CD14-positive monocyte (primary cell): ENCODE data around the gene NEU1. TPM values are rescaled to one million over a fixed set of nuclear protein-coding genes. Genes with fewer than 3 reads are reported as not detected.
"Not testable (repeated sequence)": the region's sequence is repeated elsewhere in the genome, so short reads cannot be mapped to it uniquely, and the experiment has no call there.

Experiments
- DNase-seq, 3 donors: peaks; one replicate each; pipeline ENCODE4 v3.0.0-alpha.2; 2011 to 2022
- H2AFZ ChIP-seq: 2 replicates; pipeline ENCODE4 v1.6.0; 2012; ENCODE audit warnings: mild to moderate bottlenecking, low read depth, low read length, inconsistent platforms; ENCODE audit not compliant: insufficient read depth, poor library complexity, severe bottlenecking
- H3K27ac ChIP-seq, 2 donors: 1 replicate in 1 of 2; 2 replicates in 1 of 2; pipeline ENCODE4 v1.5.1; 2012 to 2013; ENCODE audit warnings: low read length in 2 of 2, control low read depth in 1 of 2, inconsistent platforms in 1 of 2, low read depth in 1 of 2, mild to moderate bottlenecking in 1 of 2
- H3K27me3 ChIP-seq, 2 donors: one replicate each; pipeline versions ENCODE4 v1.6.0 to v1.6.1; 2011 to 2013; ENCODE audit warnings: low read length in 2 of 2; ENCODE audit not compliant: control insufficient read depth in 2 of 2, insufficient read depth in 2 of 2
- H3K36me3 ChIP-seq, 2 donors: replicated peaks in 1 of 2; 1 replicate in 1 of 2; 2 replicates in 1 of 2; pipeline versions ENCODE4 v1.5.1 to v1.6.1; 2012 to 2013; ENCODE audit warnings: low read length in 2 of 2, control low read depth in 1 of 2, inconsistent platforms in 1 of 2, mild to moderate bottlenecking in 1 of 2; ENCODE audit not compliant: insufficient read depth in 2 of 2, control insufficient read depth in 1 of 2
- H3K4me1 ChIP-seq, 2 donors: 1 replicate in 1 of 2; 2 replicates in 1 of 2; pipeline versions ENCODE4 v1.5.1 to v1.6.1; 2012 to 2013; ENCODE audit warnings: low read length in 2 of 2, control low read depth in 1 of 2, inconsistent platforms in 1 of 2, mild to moderate bottlenecking in 1 of 2, moderate library complexity in 1 of 2; ENCODE audit not compliant: insufficient read depth in 2 of 2, control insufficient read depth in 1 of 2
- H3K4me2 ChIP-seq: replicated peaks from 2 replicates; pipeline ENCODE3; 2012; ENCODE audit warnings: low read length, moderate library complexity, mild to moderate bottlenecking; ENCODE audit not compliant: poor library complexity, severe bottlenecking; ENCODE audit errors: extremely low read depth
- H3K4me3 ChIP-seq, 3 experiments: fragments of 200-600 bp in 1 of 3; sonication (generic) in 1 of 3; replicated peaks in 1 of 3; 1 replicate in 2 of 3; 2 replicates in 1 of 3; pipeline ENCODE4 v1.5.1; 2011 to 2013; ENCODE audit warnings: low read length in 3 of 3, mild to moderate bottlenecking in 3 of 3, control low read depth in 2 of 3, low read depth in 2 of 3, inconsistent platforms in 1 of 3, moderate library complexity in 1 of 3
- H3K79me2 ChIP-seq: 2 replicates; pipeline ENCODE4 v1.6.0; 2012; ENCODE audit warnings: mild to moderate bottlenecking, control low read depth, inconsistent platforms, low read length, moderate library complexity; ENCODE audit not compliant: insufficient read depth
- H3K9ac ChIP-seq: 2 replicates; pipeline ENCODE4 v1.6.0; 2017; ENCODE audit warnings: low read length, mild to moderate bottlenecking; ENCODE audit not compliant: insufficient read depth, poor library complexity, severe bottlenecking
- H3K9me3 ChIP-seq, 2 donors: replicated peaks in 1 of 2; 1 replicate in 1 of 2; 2 replicates in 1 of 2; pipeline versions ENCODE4 v1.5.1 to v1.6.1; 2012 to 2013; ENCODE audit warnings: low read length in 2 of 2, control low read depth in 1 of 2; ENCODE audit not compliant: control insufficient read depth in 1 of 2, insufficient read depth in 1 of 2
- H4K20me1 ChIP-seq: 2 replicates; pipeline ENCODE4 v1.6.0; 2012; ENCODE audit warnings: mild to moderate bottlenecking, low read length, control low read depth, moderate library complexity; ENCODE audit not compliant: insufficient read depth
- H3K27ac Mint-ChIP-seq, 7 donors: one replicate each; pipeline ENCODE4 v1.8.0; 2020; ENCODE audit warnings: mild to moderate bottlenecking in 7 of 7, mixed read lengths in 7 of 7, moderate library complexity in 6 of 7, inconsistent platforms in 2 of 7
- H3K27me3 Mint-ChIP-seq, 3 donors: one replicate each; pipeline ENCODE4 v1.8.0; 2021 to 2022; ENCODE audit warnings: low read depth in 3 of 3, mild to moderate bottlenecking in 3 of 3, mixed read lengths in 3 of 3, moderate library complexity in 3 of 3, inconsistent platforms in 1 of 3
- H3K36me3 Mint-ChIP-seq, 2 donors: one replicate each; pipeline ENCODE4 v1.8.0; 2020; ENCODE audit warnings: mixed read lengths in 2 of 2, inconsistent platforms in 1 of 2, mild to moderate bottlenecking in 1 of 2
- H3K4me1 Mint-ChIP-seq: one replicate; pipeline ENCODE4 v1.8.0; 2020; ENCODE audit warnings: mild to moderate bottlenecking, mixed read lengths
- H3K4me3 Mint-ChIP-seq, 2 donors: one replicate each; pipeline ENCODE4 v1.8.0; 2020; ENCODE audit warnings: mild to moderate bottlenecking in 2 of 2, mixed read lengths in 2 of 2, moderate library complexity in 1 of 2
- H3K9me3 Mint-ChIP-seq, 7 donors: one replicate each; pipeline ENCODE4 v1.8.0; 2020 to 2022; ENCODE audit warnings: mixed read lengths in 7 of 7, mild to moderate bottlenecking in 6 of 7, moderate library complexity in 6 of 7, inconsistent platforms in 2 of 7
- WGBS: methylation state at CpG from one replicate; pipeline ENCODE4 v1.1.5; 2013; ENCODE audit warnings: missing lambda C conversion rate; ENCODE audit not compliant: insufficient coverage; 5-methylcytosine and 5-hydroxymethylcytosine counted together
- intact Hi-C, 2 donors: fragments of 100-400 bp; cut with micrococcal nuclease; formaldehyde crosslinking; loops; one replicate each; pipeline versions ENCODE4 v1.15.0 to v1.15.1; 2023
- polyA plus RNA-seq, 3 donors: library from polyadenylated mRNA; depleted of rRNA in 1 of 3; unstranded in 2 of 3; stranded (reverse) in 1 of 3; fragments of 300-500 nt in 2 of 3; fragments of >200 nt in 1 of 3; fragmentation: Illumina TruSeq in 2 of 3; gene quantifications; 1 replicate in 2 of 3; 2 replicates in 1 of 3; pipeline ENCODE4 v1.2.3, GENCODE V29; 2012 to 2021
- TF ChIP-seq, protein P1 (sequence below): fragments of 200-600 bp; IDR thresholded peaks from one replicate; pipeline ENCODE4 v1.8.0; 2022; ENCODE audit warnings: antibody characterized with exemption, mild to moderate bottlenecking

NEU1 gene
- polyA plus RNA-seq, 3 donors, result 70.2 to 89.5 (median 81.8) TPM

- intact Hi-C loops, result loop anchor here (5.0 to 10.0 kb wide), 2 partner anchors 37 to 315 kb away; partner anchors contain the start of genes ATP6V1G2 (in 1 of the 2), DDX39B (in 1 of the 2), EHMT2 (in 1 of the 2) and NFKBIL1 (in 1 of the 2)
- Histone ChIP-seq H3K79me2 (peaks cover 16% of the 10 kb centered on the region), H3K27ac (no peak overlapping the region), H3K4me2 (no peak overlapping the region), H3K4me1 (peaks cover 22 to 28% of the 10 kb centered on the region in 2 donors), H2AFZ (no peak overlapping the region), H3K9ac (no peak overlapping the region), H3K36me3 (peaks cover 36 to 47% of the 10 kb centered on the region in 2 donors), H4K20me1 (peaks cover 6% of the 10 kb centered on the region), H3K9me3 (no peaks in the 10 kb centered on the region), H3K4me3 (no peak overlapping the region), H3K27me3 (no peaks in the 10 kb centered on the region)
- Mint-ChIP-seq H3K27ac (peak overlapping the region in 1 of 7 donors; percentile 40), H3K4me1 (peaks cover 23% of the 10 kb centered on the region), H3K36me3 (peaks cover 35 to 61% of the 10 kb centered on the region in 2 donors), H3K27me3 (peaks cover 0 to 2% (median 2%) of the 10 kb centered on the region in 3 donors), H3K4me3 (peak overlapping the region in 1 of 2 donors; percentile 34), H3K9me3 (peaks cover 0 to 5% (median 0%) of the 10 kb centered on the region in 7 donors)
- no peak for DNase-seq
- TF ChIP-seq, protein P1, sequence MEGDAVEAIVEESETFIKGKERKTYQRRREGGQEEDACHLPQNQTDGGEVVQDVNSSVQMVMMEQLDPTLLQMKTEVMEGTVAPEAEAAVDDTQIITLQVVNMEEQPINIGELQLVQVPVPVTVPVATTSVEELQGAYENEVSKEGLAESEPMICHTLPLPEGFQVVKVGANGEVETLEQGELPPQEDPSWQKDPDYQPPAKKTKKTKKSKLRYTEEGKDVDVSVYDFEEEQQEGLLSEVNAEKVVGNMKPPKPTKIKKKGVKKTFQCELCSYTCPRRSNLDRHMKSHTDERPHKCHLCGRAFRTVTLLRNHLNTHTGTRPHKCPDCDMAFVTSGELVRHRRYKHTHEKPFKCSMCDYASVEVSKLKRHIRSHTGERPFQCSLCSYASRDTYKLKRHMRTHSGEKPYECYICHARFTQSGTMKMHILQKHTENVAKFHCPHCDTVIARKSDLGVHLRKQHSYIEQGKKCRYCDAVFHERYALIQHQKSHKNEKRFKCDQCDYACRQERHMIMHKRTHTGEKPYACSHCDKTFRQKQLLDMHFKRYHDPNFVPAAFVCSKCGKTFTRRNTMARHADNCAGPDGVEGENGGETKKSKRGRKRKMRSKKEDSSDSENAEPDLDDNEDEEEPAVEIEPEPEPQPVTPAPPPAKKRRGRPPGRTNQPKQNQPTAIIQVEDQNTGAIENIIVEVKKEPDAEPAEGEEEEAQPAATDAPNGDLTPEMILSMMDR, result no peak
- 95% methylated on average over 11 of the region's 11 CpGs for WGBS
Measured at GRCh38 chr6:31859923-31860322, 2.7 kb downstream of the NEU1 start.

DNA sequence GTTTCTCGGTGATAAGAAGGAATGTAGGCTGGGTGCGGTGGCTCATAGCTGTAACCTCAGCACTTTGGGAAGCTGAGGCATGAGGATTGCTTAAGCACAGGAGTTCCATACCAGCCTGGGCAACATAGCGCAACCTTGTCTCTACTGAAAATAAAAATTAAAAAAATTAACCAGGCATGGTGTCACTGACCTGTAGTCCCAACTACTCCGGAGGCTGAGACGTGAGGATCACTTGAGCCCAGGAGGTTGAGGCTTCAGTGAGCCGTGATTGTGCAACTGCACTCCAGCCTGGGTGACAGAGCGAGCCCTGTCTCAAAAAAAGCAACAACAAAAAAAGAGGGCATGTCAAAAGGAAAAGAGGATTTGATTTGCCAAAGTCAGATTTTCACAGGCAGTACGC lies 3.9 kb downstream of the NEU1 start:
- H3K4me1 Mint-ChIP-seq, result peaks cover 17% of the 10 kb centered on the region
- H3K27me3 Mint-ChIP-seq, result peaks cover 0 to 2% (median 1%) of the 10 kb centered on the region in 3 donors
- TF ChIP-seq, protein P1, result no peak
- Histone ChIP-seq H3K36me3 (peaks cover 36 to 47% of the 10 kb centered on the region in 2 donors), H3K9ac (no peak overlapping the region), H3K4me1 (peaks cover 16 to 18% of the 10 kb centered on the region in 2 donors), H3K9me3 (no peaks in the 10 kb centered on the region), H3K27ac (no peak overlapping the region), H3K27me3 (no peaks in the 10 kb centered on the region), H3K79me2 (peaks cover 16% of the 10 kb centered on the region), H2AFZ (no peak overlapping the region), H3K4me3 (no peak overlapping the region), H3K4me2 (no peak overlapping the region), H4K20me1 (peaks cover 6% of the 10 kb centered on the region)
- peaks cover 0 to 5% (median 0%) of the 10 kb centered on the region in 7 donors for H3K9me3 Mint-ChIP-seq
- 73% methylated on average over 3 of the region's 8 CpGs for WGBS
- H3K36me3 Mint-ChIP-seq, result peaks cover 35 to 61% of the 10 kb centered on the region in 2 donors
- no peak for DNase-seq
- no peak overlapping the region for H3K4me3 Mint-ChIP-seq
- intact Hi-C loops, result no loop called here
- peak overlapping the region in 1 of 7 donors; percentile 24 for H3K27ac Mint-ChIP-seq

GRCh38 chr6:31857774-31858173 lies 4.8 kb downstream of the NEU1 start:
- Histone ChIP-seq H3K36me3 (peaks cover 36 to 47% of the 10 kb centered on the region in 2 donors), H3K4me1 (peaks cover 9 to 11% of the 10 kb centered on the region in 2 donors), H3K79me2 (peaks cover 16% of the 10 kb centered on the region)
- H4K20me1 ChIP-seq, H3K4me2 ChIP-seq, H3K9ac ChIP-seq, H3K27me3 Mint-ChIP-seq, H3K4me3 ChIP-seq, H3K27ac Mint-ChIP-seq, H3K27me3 ChIP-seq, H3K9me3 Mint-ChIP-seq, intact Hi-C loops, DNase-seq, H3K27ac ChIP-seq, H3K4me3 Mint-ChIP-seq, H3K9me3 ChIP-seq, H2AFZ ChIP-seq: not testable (repeated sequence)
- H3K4me1 Mint-ChIP-seq, result peaks cover 13% of the 10 kb centered on the region
- H3K36me3 Mint-ChIP-seq, result peaks cover 35 to 63% of the 10 kb centered on the region in 2 donors
- 100% methylated on average over 6 of the region's 8 CpGs for WGBS
